Amygdala (tissue), 56 donors: ENCODE results near the gene PIP4P1.
"Not testable (repeated sequence)": the region's sequence is repeated elsewhere in the genome, so short reads cannot be mapped to it uniquely, and the experiment has no call there.

Experiments used
- DNase-seq, 56 donors: peaks; one replicate each; lab custom pipeline; 2025; lab: John Stamatoyannopoulos, UW

PIP4P1 gene

GRCh38 chr14:20461225-20462141 is at the start of gene PIP4P1:
PIP4P1 (minus strand) TSS chr14:20461434; CDS start chr14:20461325, 109 bp downstream.
- DNase-seq: peak; percentile 70 to 100 (median 99)

- DNase-seq: no peak
Observed at GRCh38 chr14:20508367-20508766, 47.1 kb upstream of the PIP4P1 start.

- not testable (repeated sequence) for DNase-seq
Observed at GRCh38 chr14:20507537-20507936, 46.3 kb upstream of the PIP4P1 start.

GRCh38 chr14:20506752-20507151 is 45.5 kb upstream of the PIP4P1 start:
- DNase-seq: not testable (repeated sequence)

GRCh38 chr14:20506276-20506675 is 45.0 kb upstream of the PIP4P1 start:
- DNase-seq: not testable (repeated sequence)

- peak in 17 of 56 donors; percentile 0 to 48 (median 4) for DNase-seq
Observed at GRCh38 chr14:20503898-20504297, 42.7 kb upstream of the PIP4P1 start.

GRCh38 chr14:20501346-20501745 is 40.1 kb upstream of the PIP4P1 start:
- no peak for DNase-seq

GRCh38 chr14:20499881-20500280 is 38.6 kb upstream of the PIP4P1 start:
- no peak for DNase-seq

- no peak for DNase-seq
Observed at GRCh38 chr14:20499108-20499507, 37.9 kb upstream of the PIP4P1 start.

- no peak for DNase-seq
Observed at GRCh38 chr14:20498622-20499021, 37.4 kb upstream of the PIP4P1 start.

- no peak for DNase-seq
Observed at GRCh38 chr14:20494935-20495766, 33.9 kb upstream of the PIP4P1 start.

GRCh38 chr14:20493634-20494033 is 32.4 kb upstream of the PIP4P1 start:
- peak in 7 of 56 donors; percentile 0 to 15 (median 2) for DNase-seq

GRCh38 chr14:20492486-20492885 is 31.3 kb upstream of the PIP4P1 start:
- DNase-seq: no peak

- no peak for DNase-seq
Observed at GRCh38 chr14:20490563-20490962, 29.3 kb upstream of the PIP4P1 start.

- DNase-seq: no peak
Observed at GRCh38 chr14:20489093-20489994, 28.1 kb upstream of the PIP4P1 start.

- DNase-seq: no peak
Observed at GRCh38 chr14:20487396-20487725, 26.1 kb upstream of the PIP4P1 start.

- no peak for DNase-seq
Observed at GRCh38 chr14:20486684-20487395, 25.6 kb upstream of the PIP4P1 start.

GRCh38 chr14:20485900-20486299 is 24.7 kb upstream of the PIP4P1 start:
- no peak for DNase-seq

- no peak for DNase-seq
Observed at GRCh38 chr14:20482382-20482781, 21.1 kb upstream of the PIP4P1 start.

GRCh38 chr14:20478894-20479293 is 17.7 kb upstream of the PIP4P1 start:
- DNase-seq: no peak
